G401 (cell line): Measurements from ENCODE around the gene UST. TPM values are rescaled to one million over a fixed set of nuclear protein-coding genes. Genes with fewer than 3 reads are reported as not detected.
A peak's percentile ranks its signal among the peaks of the same experiment; 100 is the strongest.

Experiments used
- DNase-seq: peaks from one replicate; pipeline ENCODE4 v3.0.0-alpha.2; 2015; ENCODE audit warnings: low spot score
- in situ Hi-C: cut with HindIII; loops from 2 replicates; pipeline ENCODE4 v1.10.0; 2016; ENCODE audit warnings: low sequenced_read_pairs, mixed read lengths
- total RNA-seq: library from RNA; depleted of rRNA; stranded (reverse); fragments of >200 nt; shearing (Covaris generic); gene quantifications from 2 replicates; pipeline ENCODE4 v1.2.3, GENCODE V29; 2014

The UST gene
- total RNA-seq, 1 experiment from 2014 or later, result not detected

DNA sequence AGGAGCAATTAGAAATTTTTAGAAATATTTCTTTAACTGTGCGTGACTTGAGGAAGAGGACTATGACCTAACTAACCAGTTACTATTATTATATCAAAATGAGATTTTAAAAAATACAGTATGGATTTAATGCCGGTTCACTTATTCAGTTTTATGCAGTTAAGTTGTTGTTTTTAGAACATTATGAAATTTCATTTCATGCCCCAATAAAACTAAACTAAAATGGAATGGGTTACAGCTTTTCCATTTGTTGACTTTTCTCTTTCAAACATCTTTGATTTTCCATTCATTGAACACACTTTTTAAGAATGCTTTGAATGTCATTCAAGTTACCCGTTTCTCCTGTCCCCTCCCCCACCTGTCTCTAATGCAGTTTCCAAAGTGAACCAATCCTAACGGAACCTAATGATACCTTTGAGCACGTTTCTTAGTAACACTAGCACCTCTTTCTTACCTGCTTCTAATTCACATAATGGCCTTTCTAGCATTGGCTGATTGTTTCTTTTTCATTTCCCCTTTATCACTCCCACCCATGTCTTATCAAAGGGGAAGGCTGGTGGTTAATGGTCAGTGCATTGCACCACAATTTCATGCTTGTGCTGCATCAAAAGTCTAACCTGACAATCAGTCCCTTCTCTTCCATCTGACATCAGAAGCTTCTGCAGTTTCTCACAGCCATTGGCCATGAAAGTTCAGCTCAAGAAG, 308.5 kb downstream of the UST start:
- DNase-seq, result no peak
- in situ Hi-C loops, result loop anchor here (25.0 kb wide), 1 partner anchor 357 kb away; the partner anchor contains the start of gene SUMO4

DNA sequence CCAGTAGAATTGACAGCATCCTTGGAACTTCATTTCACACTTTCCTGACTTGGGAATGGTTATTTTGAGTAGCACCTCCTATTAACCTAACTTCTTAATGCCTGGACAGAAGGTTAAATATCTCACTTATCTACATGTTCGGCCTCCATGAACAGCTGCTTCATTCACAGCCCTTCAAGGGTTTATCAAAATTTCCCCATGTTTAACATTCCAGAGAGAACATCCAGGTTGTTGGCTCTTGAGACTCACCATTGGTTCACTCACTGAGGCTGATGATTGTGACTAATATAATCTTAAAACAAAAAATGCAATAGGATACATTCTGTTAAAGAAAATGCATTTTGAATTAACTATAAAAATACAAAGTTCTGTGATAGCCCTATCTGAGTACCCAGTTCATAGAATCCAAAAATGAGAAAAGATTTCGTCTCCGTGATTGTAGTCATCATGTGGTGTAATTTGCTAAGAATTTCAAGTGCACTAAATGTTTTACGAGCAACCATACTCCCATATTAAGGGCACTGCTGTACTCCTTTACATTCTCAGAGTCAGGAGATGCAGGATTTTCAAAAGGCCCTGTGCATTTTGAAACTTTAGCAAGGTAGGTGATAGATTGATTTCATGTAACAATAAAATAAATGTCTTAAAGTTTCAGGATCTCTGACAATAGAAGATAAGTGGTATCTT, 310.1 kb downstream of the UST start:
- in situ Hi-C loops, result loop anchor here (25.0 kb wide), 1 partner anchor 355 kb away; the partner anchor contains the start of gene SUMO4

DNA sequence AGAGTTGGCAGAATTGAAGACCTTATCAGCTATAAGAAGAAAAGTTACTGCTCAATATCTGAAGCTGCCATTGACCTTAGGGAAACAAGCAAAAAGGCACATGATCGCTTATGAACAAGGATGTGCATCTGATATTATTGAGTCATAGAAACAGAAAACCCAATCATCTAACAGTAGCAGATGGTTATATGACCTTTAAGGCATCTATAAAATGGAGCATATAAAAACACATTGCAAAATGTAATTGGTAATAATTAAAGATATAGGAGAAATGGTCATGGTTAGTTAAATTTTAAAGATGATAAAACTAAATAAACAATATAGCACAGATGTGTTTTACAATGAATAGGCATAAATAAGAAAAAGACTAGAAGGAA, 310.6 kb downstream of the UST start:
- DNase-seq, result no peak
- in situ Hi-C loops, result loop anchor here (25.0 kb wide), 1 partner anchor 355 kb away; the partner anchor contains the start of gene SUMO4

More for the DNA sequence above, 310.1 kb downstream of the UST start:
- no peak for DNase-seq

DNA sequence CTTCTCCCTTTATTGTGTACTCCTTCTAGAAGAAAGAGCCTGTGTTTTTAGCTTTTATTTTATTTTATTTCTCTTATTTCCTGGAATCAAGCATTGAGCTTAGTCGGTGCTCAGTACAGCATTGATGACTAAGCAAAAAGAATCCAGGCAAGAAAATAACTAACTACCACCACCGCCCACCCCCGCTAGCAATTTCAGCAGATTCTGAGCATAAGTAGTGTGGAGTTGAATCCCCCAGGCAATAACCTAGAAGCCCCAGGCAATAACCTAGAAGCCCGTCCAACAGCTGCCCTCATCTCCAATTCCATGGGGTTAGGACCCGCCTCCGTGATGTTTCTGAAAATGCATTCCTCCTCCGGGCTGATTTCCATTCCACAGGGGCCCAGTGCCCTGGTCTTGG, 312.7 kb downstream of the UST start:
- in situ Hi-C loops, result loop anchor here (25.0 kb wide), 1 partner anchor 353 kb away; the partner anchor contains the start of gene SUMO4

DNA sequence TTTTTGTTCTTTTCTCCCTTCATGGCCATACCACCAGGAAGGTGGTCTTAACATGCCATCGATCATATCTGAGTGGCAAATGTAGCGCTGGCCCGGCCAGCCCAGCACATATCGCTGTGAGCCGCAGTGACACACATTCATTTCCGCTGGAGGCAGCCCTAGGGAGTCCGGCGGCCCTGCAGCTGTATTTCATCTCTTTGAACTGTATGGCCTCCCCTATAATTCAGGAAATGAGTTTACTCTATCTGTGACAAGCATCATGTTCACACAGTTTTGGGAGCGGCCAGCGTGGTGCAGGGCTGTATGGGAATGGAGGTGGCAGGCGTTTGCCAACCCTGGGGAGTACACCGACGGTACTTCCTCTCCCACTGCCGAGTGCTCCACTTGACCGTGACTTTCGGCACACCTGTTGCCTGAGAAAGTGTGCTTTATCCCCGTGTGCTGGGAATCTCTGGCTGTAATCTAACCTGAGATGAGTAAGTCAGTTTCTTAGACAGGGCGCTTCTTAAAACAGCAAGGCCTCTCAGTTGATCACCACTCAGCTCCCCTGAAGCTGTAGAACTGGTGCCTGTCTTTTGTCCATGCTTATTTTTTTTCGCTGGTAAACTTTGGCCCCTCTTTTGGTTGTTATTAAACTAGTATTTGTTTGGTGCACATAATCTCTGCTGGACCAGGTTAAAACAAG, 313.6 kb downstream of the UST start:
- no peak for DNase-seq
- in situ Hi-C loops, result loop anchor here (25.0 kb wide), 1 partner anchor 352 kb away; the partner anchor contains the start of gene SUMO4

More for the DNA sequence above, 312.7 kb downstream of the UST start:
- DNase-seq, result no peak

DNA sequence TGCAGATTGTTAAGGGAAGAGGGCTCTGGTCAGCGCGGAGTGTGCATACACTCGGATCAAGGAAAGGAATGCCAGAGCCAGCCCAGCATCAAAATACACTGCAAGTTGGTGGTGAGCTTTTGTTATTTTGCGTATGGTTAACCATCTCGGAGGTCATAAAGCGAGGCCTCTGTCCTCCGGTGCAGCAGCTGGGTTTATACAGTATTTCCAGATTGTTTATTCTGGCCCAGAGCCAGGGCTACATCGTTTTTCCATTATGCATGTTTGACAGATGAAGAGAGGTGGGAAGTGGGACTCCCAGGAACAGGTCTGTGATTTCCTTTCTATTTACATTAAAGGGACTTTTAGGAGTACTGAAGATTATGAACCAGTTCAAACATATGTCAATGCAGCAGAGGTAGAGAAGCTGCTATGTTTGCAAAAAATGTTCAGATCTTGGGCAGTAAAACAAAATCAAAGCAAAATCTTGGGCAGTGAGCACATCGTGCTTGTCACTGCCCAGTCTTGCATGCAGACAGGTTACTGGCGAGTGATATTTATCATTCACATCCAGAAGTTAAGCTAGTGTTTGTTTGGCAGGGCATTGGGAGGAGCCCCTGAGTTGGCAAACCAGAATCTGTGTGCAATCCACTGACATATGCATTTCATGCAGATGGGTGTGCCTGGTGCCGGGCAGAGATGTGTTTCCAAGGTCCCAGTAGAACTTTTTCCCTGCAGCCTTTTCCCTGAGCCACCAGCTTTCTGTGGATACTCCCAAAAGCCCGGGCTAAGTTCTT, 314.3 kb downstream of the UST start:
- in situ Hi-C loops, result loop anchor here (25.0 kb wide), 1 partner anchor 351 kb away; the partner anchor contains the start of gene SUMO4
- DNase-seq, result no peak

DNA sequence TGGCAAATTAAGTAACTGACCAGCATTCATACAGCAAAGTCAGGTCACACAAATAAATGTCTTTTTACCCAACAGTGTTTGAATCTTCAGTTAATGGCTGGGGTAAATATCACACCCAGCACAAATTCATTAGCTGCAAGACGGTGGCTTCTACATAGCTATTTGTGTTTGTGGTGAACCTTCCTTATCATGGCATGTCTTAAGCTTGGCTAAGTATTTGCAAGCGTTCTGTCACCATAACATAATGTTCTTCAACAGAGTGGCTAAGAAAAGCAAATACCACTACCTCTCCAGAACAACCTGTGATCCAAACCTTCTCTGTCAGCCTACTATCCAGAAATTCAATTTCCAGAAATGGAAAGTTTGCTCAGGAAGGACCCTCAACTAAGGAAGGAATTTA, 315.1 kb downstream of the UST start:
- DNase-seq, result no peak
- in situ Hi-C loops, result loop anchor here (25.0 kb wide), 1 partner anchor 350 kb away; the partner anchor contains the start of gene SUMO4

DNA sequence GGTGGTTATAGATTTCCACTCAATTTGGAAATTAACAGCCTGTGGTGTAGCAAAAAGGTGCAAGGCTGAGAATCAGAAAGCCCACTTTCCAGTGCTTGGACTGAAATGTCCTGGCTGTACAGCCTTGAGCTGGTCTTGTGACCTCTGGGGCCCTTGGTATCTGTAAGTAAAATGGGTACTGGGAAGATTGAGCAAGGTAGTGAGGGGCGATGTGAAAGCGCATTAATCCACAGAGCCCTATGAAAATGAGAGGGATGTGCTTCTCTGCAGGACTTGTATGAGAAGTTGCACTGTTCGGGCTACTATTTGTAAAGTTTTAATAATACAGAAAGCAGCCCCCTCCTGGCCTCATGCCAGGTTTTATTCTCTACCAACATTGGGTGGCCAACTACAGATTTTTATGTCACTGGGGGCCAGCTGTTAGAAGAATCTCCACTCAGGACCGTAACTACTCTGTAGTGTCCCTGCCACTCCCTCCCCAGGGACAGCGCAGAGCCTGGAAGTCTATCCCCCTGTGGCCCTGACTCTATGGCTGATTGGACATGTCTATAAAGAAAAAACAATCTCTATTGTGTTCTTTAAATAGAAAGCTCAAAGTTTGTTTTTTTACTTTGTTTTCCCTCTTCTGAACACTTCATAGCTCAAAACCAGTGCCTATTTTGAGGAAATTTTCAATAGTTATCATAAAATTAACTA, 316.0 kb downstream of the UST start:
- in situ Hi-C loops, result loop anchor here (25.0 kb wide), 1 partner anchor 350 kb away; the partner anchor contains the start of gene SUMO4
- no peak for DNase-seq

DNA sequence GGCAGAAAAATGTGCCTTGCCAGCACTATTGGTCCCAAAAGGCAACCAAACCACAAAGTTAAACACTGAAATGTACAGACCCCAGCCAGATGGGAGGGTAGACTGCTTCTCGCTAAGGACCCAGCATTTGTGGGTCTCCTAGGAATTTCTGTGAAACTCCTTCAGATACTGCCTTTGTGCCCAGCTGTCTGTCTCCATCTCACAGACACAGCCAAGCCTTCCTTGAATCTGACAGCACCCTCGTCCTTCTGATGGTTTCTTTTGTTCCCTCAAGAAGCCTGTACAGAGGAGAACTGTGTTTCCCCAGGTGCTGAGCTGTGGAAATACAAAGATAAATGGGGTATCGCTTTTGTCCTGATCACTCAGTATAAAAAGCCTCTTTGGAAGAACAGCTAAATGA, 316.6 kb downstream of the UST start:
- DNase-seq, result no peak
- in situ Hi-C loops, result loop anchor here (25.0 kb wide), 1 partner anchor 349 kb away; the partner anchor contains the start of gene SUMO4

DNA sequence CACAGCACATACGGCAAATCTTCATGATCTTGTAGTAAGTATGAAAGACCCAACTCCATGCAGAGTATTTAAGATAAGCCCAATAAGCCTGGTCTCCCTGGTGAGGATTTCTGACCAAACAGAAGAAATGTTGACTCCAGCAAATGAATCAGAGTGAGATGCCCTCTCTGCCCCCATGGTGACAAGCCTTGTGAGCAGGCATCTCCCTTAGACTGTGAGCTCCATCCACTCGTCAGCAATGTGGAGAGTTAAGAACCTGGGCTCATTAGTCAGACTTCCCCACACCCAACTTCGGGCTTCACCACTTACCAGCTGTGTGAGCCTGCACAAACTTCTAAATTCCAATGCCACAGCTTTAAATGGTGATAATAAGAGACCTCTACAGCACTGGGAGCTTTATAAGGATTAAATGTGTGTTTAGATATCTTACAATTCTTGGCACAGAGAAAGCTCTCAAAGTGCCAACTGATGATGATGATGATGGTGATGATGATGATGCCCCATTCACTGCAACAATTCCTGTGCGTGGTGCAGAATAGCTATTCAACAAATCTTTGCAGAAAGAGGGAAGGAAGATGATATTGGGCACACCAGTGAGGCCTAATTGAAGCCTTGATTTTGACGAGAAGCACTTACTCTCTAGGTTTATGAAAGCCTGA, 317.3 kb downstream of the UST start:
- in situ Hi-C loops, result loop anchor here (25.0 kb wide), 1 partner anchor 348 kb away; the partner anchor contains the start of gene SUMO4

DNA sequence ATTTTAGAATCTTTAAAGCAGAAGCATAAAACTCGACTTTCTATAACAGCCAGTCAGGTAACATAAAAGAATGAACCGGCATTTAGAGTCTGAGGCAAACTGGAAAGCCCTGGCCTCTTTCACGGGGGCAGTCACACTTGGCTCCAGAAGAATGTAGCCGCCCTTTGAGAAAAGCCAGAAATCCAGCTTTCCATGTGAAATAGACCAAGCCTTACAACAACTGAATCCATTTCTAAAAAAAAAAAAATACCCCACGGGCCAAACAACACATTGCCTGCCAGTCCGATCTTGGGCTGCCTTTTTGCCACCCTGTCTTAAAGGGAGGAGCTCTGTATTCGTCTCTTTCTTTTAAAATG, 317.8 kb downstream of the UST start:
- DNase-seq, result no peak
- in situ Hi-C loops, result loop anchor here (25.0 kb wide), 1 partner anchor 348 kb away; the partner anchor contains the start of gene SUMO4

More for the DNA sequence above, 317.3 kb downstream of the UST start:
- no peak for DNase-seq

DNA sequence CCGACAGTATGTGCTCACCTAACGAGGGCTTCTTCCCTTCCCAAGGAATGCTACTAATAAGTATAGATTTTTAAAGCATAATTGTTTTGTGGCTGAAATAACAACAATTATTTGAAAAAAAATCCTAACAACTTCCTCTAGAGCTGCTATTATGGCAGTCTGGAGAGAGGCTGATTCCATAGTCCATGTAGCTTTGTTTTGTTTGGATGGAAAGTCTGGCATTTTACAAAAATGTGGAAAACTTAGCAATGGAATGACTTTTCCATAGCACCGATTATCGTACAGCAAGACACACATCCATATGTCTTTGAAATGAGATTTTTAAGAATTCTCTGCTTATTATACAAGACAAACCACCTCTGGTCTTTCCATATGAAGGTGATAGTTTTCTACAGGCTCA, 318.3 kb downstream of the UST start:
- in situ Hi-C loops, result loop anchor here (25.0 kb wide), 1 partner anchor 347 kb away; the partner anchor contains the start of gene SUMO4

DNA sequence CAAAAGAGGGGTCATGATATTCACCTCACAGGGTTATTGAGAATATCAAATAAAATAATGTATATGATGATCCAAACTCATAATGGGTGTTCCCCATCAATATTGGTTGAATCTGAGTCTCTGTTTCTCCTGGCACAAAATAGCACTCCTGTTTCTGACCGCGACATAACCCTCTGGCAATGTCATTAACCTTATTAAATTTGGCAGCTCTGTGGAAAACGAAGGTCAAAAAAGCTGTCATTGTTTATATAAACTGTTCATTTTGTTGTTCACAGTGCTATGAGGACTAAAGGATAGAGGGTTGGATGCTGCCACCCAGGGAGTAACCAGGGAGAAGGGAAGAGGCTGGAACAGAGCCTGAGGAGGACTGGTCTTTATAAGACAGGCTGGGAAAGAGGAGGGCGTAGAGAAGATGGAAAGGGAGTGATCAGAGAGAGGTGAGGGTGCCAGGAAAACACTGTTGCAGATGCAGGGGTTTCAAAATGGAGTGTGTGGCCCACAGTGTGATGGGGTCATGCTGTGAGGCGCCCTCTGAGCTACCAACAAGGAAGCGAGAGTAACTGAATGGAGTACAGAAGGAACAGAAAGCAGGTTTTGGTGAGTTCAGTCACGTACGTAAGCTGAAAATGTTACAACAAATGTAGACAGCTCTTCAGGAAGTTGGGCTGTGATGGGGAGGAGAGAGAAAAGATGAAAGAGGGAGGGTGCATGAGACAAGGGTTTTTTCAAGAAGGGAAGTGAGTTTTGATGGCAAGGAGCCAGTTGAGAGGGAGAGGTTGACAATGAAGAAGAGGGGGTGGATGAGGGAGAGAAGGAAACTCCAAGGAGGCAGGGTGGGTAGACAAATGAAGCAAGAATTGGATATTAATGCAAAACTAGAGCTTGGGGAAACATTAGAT, 319.1 kb downstream of the UST start:
- in situ Hi-C loops, result loop anchor here (25.0 kb wide), 1 partner anchor 346 kb away; the partner anchor contains the start of gene SUMO4

More for the DNA sequence above, 318.3 kb downstream of the UST start:
- no peak for DNase-seq

DNA sequence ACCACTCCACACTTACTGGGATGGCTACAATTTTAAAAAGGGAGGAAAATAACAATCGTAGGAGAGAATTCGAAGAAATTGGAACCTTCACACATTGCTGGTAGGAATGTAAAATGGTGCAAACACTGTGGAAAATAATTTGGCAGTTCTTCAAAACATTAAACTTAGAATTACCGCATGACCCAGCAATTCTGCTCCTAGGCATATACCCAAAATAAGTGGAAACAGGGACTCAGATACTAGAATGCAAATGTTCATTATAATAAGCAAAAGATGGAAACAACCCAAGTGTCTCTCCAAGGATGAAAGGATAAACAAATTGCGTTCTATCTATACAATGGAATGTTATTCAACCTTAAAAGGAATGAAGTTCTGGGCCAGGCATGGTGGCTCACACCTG, 325.2 kb downstream of the UST start:
- in situ Hi-C loops, result loop anchor here (25.0 kb wide), 1 partner anchor 340 kb away; the partner anchor contains the start of gene SUMO4
- no peak for DNase-seq

More for the DNA sequence above, 319.1 kb downstream of the UST start:
- DNase-seq, result peak; percentile 12

DNA sequence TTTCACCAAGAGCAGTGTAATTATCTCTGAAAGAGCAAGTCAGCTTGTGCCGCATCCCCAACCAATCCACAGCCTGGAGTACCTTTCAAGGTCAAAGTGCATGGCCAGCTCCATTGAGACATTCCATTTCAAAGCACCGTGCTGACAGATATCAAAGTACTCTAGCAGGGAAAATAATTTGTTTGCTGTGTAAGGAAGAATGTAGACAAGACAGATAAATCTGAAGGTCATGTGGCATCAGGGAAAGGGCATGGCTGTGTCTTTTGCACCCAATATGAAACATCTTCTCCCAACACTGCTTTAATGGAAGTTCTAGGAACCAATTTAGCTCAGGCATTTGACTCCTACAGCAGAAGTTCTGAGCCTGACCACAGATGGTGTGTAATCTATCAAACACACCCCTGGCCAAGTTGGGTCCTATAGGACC, 328.0 kb downstream of the UST start:
- in situ Hi-C loops, result loop anchor here (25.0 kb wide), 1 partner anchor 337 kb away; the partner anchor contains the start of gene SUMO4
- no peak for DNase-seq

DNA sequence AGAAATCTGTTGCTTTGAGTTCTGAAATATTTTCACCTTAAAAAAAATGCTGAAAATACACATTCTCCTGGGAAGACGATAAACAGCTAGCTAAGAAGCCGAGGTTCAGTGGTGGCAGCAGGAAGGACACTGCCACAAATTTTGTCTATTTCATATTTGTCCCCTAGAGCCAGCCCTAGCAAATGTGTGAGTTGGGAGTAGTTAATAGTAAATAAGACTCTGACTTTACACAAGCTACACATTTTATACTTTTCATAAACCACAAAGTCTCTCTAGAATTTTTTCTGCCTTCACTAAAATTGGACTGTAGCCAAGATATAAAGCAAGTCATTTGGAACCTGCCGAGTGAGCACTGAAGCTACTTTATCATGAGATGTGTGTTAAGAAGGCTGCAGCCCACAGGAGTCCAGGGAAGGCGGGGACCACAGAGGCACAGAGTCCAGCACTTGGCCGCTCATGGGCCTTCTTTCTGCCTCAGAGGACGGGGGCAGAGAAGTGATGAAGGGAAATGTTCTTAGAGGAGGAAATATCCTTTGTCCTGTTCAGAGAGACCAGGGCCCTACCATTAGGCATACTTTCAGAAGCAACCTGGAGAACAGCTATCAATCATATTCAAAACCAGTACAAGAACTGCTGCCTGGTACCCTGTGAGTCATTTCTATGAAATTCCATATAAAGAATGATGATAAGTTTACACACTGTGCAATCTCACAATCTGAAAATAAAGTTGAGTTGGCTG, 329.0 kb downstream of the UST start:
- DNase-seq, result no peak
- in situ Hi-C loops, result no loop called here
